Measurements from ENCODE around the gene BTBD2. TPM values are rescaled to one million over a fixed set of nuclear protein-coding genes. Genes with fewer than 3 reads are reported as not detected.

BTBD2 gene
- total and polyA plus RNA-seq, 2 of the 13 experiments (the other 11 are each of a cell fraction or from before 2014, with no cell fraction given): 28.1 to 45.3 TPM

DNA sequence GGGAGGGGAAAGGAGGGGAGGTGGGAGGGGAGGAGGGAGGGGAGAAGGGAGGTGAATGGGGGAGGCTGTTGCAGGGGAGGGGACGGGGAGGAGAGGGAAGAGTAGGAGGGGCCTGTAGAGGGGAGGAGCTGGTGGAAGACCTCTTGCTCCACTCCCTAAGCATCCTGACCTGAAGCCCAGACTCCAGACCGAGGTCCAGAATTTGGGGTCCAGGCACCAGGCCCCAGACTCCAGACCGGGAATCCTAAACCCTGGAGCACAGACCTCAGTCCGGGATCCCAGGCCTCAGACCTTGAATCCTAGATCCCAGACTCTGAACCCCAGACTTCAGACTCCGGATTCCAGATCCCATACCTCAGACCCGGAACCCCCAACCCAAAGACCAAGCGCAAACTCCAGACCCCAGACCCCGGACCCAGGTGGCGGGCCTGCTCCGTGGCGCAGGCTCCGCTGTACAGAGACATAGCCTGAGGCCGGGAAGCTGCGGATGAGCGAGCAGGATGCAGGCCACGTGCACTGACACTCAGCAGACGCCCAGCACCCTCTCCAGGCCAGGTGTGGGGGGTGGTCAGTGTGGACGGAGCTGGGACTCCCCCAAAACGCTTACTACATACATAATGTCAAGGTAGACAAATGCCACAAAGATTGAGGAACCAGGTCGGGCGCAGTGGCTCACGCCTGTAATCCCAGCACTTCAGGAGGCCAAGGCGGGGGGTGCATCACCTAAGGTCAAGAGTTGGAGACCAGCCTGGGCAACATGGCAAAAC, 710 bp upstream of the BTBD2 start:
- CTCF ChIA-PET (ENCODE audit: low intra/inter-chr PET ratio, low total read pairs): no interaction called here
- Histone ChIP-seq H3K4me1 (ENCODE audit: insufficient read depth, low read length) (peaks cover 23% of the 10 kb centered on the region), H3K36me3 (replicated peaks in 1 of 2; ENCODE audit: control insufficient read depth in 1 of 2, insufficient read depth in 2 of 2, low read length in 2 of 2) (no peaks in the 10 kb centered on the region), H3K9me3 (ENCODE audit: low read length) (no peaks in the 10 kb centered on the region), H2AFZ (ENCODE audit: low read length) (no peak overlapping the region), H4K20me1 (ENCODE audit: insufficient read depth, low read length) (no peaks in the 10 kb centered on the region), H3K9ac (ENCODE audit: insufficient read depth, low read depth, low read length) (peak overlapping the region; percentile 40; the same call in 1 of the 2 replicates), H3K27ac (ENCODE audit: extremely low read length, insufficient read depth, low read length) (no peak overlapping the region), H3K79me2 (ENCODE audit: insufficient read depth, low read length) (peaks cover 2% of the 10 kb centered on the region), H3K4me2 (ENCODE audit: low read depth, low read length) (peak overlapping the region; percentile 69), H3K27me3 (ENCODE audit: control insufficient read depth in 1 of 2, insufficient read depth in 2 of 2, low read length in 2 of 2) (no peaks in the 10 kb centered on the region), H3K4me3 (replicated peaks in 1 of 3; ENCODE audit: insufficient read depth in 1 of 3, low read depth in 2 of 3, low read length in 3 of 3) (peak overlapping the region in 2 of 3 experiments; percentile 26 to 59; a peak in 3 of 6 replicates)
- no TSS peak for BruUV-seq (replicated peaks)
- intact Hi-C loops (cut with micrococcal nuclease; ENCODE audit: unreplicated experiment): loop anchor here (10.0 kb wide), 1 partner anchor 139 kb away; the partner anchor contains the start of gene AP3D1
- DNase-seq (ENCODE audit: low spot score): peak; percentile 63
- in situ Hi-C loops (cut with HindIII; ENCODE audit: extremely low pct_ligation_motif_present, low pct_unique_long_range_greater_than_20kb): no loop called here
- FAIRE-seq: peak; percentile 32
- peak; percentile 55 for ATAC-seq
- POLR2A ChIA-PET: interaction anchor here (0.6 to 1.3 kb wide), 10 partner anchors 9 to 441 kb away, joined by 3 to 11 read pairs (median 4); partner anchors contain the start of genes AP3D1 and LMNB2
- WGBS (ENCODE audit: low lambda C conversion rate): 46% methylated on average over 16 of the region's 23 CpGs
- TF ChIP-seq TBX2 (CRISPR knock-in tag; IDR thresholded peaks at IDR 0.05; ENCODE audit: borderline replicate concordance) (peak; percentile 34; the same call in 1 of the 2 replicates), MTA1 (CRISPR knock-in tag; IDR thresholded peaks at IDR 0.05; ENCODE audit: borderline replicate concordance) (no peak), CBX5 (CRISPR knock-in tag; IDR thresholded peaks at IDR 0.05; ENCODE audit: borderline replicate concordance) (no peak), MEF2D (CRISPR knock-in tag; IDR thresholded peaks at IDR 0.05) (no peak), MED1 (CRISPR knock-in tag; IDR thresholded peaks at IDR 0.05) (no peak), ZNF124 (CRISPR knock-in tag; IDR thresholded peaks at IDR 0.05) (no peak), HHEX (CRISPR knock-in tag; IDR thresholded peaks at IDR 0.05) (no peak), SMC3 (IDR thresholded peaks at IDR 0.05; ENCODE audit: low read length) (no peak), FOXJ3 (CRISPR knock-in tag; IDR thresholded peaks at IDR 0.05; ENCODE audit: borderline replicate concordance) (no peak), SRSF1 (optimal IDR thresholded peaks at IDR 0.05; ENCODE audit: low read depth, low read length) (no peak), MAZ (IDR thresholded peaks at IDR 0.05; ENCODE audit: borderline replicate concordance, low read depth, low read length) (no peak), MAZ (CRISPR knock-in tag; IDR thresholded peaks at IDR 0.05; ENCODE audit: low read depth) (peak; percentile 55), ZNF256 (CRISPR knock-in tag; conservative IDR thresholded peaks at IDR 0.05) (no peak), HOXA3 (CRISPR knock-in tag; IDR thresholded peaks at IDR 0.05) (0 out of 2 replicates have a peak, but pooled peaks have one; percentile 18), SOX13 (IDR thresholded peaks at IDR 0.05) (no peak), SOX13 (CRISPR knock-in tag; conservative IDR thresholded peaks at IDR 0.05 in 1 of 2, IDR thresholded peaks at IDR 0.05 in 1 of 2) (no peak)
- TF ChIP-seq, protein P1, sequence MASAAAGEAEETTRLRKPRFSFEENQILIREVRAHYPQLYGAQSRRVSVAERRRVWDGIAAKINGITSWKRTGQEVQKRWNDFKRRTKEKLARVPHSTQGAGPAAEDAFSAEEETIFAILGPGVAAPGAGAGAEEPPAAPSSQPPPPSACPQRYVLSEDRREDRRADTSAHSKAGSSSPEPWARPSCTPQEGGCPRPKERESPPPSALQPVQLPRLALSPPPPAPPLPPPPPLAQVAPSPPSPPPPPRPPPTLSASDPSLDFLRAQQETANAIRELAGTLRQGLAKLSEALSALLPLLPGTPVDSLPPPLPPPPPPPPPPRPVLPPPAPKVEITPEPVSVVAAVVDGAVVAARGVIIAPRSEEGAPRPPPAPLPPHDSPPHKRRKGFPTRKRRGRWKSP (CRISPR knock-in tag; IDR thresholded peaks at IDR 0.05): no peak
- TF ChIP-seq, protein P2, sequence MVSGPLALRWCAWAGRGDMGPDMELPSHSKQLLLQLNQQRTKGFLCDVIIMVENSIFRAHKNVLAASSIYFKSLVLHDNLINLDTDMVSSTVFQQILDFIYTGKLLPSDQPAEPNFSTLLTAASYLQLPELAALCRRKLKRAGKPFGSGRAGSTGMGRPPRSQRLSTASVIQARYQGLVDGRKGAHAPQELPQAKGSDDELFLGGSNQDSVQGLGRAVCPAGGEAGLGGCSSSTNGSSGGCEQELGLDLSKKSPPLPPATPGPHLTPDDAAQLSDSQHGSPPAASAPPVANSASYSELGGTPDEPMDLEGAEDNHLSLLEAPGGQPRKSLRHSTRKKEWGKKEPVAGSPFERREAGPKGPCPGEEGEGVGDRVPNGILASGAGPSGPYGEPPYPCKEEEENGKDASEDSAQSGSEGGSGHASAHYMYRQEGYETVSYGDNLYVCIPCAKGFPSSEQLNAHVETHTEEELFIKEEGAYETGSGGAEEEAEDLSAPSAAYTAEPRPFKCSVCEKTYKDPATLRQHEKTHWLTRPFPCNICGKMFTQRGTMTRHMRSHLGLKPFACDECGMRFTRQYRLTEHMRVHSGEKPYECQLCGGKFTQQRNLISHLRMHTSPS (CRISPR knock-in tag; IDR thresholded peaks at IDR 0.05; ENCODE audit: low read depth): no peak
- TF ChIP-seq, protein P3, sequence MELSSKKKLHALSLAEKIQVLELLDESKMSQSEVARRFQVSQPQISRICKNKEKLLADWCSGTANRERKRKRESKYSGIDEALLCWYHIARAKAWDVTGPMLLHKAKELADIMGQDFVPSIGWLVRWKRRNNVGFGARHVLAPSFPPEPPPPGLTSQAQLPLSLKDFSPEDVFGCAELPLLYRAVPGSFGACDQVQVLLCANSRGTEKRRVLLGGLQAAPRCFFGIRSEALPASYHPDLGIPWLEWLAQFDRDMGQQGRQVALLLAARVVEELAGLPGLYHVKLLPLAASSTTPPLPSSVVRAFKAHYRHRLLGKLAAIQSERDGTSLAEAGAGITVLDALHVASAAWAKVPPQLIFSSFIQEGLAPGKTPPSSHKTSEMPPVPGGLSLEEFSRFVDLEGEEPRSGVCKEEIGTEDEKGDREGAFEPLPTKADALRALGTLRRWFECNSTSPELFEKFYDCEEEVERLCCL (CRISPR knock-in tag; IDR thresholded peaks at IDR 0.05; ENCODE audit: borderline replicate concordance): no peak
- TF ChIP-seq, protein P4, sequence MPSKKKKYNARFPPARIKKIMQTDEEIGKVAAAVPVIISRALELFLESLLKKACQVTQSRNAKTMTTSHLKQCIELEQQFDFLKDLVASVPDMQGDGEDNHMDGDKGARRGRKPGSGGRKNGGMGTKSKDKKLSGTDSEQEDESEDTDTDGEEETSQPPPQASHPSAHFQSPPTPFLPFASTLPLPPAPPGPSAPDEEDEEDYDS (CRISPR knock-in tag; IDR thresholded peaks at IDR 0.05): no peak

Measured in HepG2 (cell line).